Measurements from ENCODE around the gene CXCR6. TPM values are rescaled to one million over a fixed set of nuclear protein-coding genes. Genes with fewer than 3 reads are reported as not detected.

Gene CXCR6
- total RNA-seq, 1 experiment from 2014 or later: not detected

DNA sequence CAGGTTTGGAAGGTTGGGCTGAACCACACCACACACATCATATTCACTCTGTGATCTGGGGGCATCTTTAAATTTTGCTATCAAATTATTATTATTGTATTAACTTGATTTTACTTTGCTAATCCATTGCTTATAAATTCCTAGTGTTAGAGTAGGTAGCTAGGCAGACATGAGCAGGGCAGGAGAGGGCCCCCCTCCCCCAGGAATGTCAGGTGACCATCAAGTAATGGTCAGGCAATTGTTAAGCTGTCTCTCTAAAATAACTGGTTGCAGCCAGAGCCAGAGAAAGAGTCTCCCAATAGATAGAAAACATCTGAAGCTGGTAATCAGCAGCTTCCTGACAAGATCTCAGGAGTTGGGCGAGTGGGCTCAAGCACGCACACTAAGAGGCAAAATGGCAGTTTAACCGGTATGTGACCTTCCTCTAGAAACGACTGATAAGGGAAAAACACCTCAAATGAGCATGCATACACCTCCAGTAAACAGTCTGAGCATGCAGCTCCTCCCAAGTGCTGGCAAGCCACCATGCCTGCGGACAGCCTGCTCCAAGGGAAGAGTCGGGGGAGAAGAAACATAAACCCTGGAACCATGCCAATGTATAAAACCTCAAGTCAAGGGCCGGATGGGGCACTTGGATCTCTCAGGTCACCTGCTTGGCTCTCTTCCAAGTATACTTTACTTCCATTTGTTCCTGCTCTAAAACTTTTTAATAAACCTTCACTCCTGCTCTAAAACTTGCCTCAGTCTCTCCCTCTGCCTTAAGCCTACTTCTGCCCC lies 3.1 kb upstream of the CXCR6 start:
- no peak for DNase-seq

More for the DNA sequence above, 3.1 kb upstream of the CXCR6 start:
- H2BK20ac ChIP-seq (ENCODE audit: low read depth, low read length, poor library complexity, severe bottlenecking): no peak overlapping the region
- H3K79me2 ChIP-seq (ENCODE audit: insufficient read depth, low read length): no peaks in the 10 kb centered on the region
- H4K91ac ChIP-seq (ENCODE audit: insufficient read length, low read depth, low read length): no peak overlapping the region
- no peak overlapping the region for H2AK5ac ChIP-seq (ENCODE audit: insufficient read length, low read length)
- Mint-ChIP-seq H3K27ac (no peak overlapping the region; a peak in 1 of 7 replicates), H3K27me3 (ENCODE audit: low read depth) (no peaks in the 10 kb centered on the region), H3K4me3 (no peak overlapping the region), H3K36me3 (ENCODE audit: insufficient read depth in 1 of 3, low read depth in 3 of 3) (peaks cover 9 to 27% (median 23%) of the 10 kb centered on the region in 3 experiments; a peak in 5 of 7 replicates), H3K4me1 (peaks cover 16 to 20% of the 10 kb centered on the region in 2 experiments), H3K9me3 (no peaks in the 10 kb centered on the region)
- no peaks in the 10 kb centered on the region for H4K20me1 ChIP-seq (ENCODE audit: control insufficient read depth, insufficient read depth, insufficient read length)
- no peaks in the 10 kb centered on the region for H3K23me2 ChIP-seq (ENCODE audit: insufficient read length, low read depth, low read length, poor library complexity, severe bottlenecking)
- H2AFZ ChIP-seq (ENCODE audit: low read length): no peak overlapping the region
- no peak overlapping the region for H3K27ac ChIP-seq (ENCODE audit: insufficient read length, low read depth, low read length)
- no peaks in the 10 kb centered on the region for H3K4me1 ChIP-seq (ENCODE audit: insufficient read depth, low read length)
- H3K27me3 ChIP-seq (ENCODE audit: insufficient read depth, low read length): no peaks in the 10 kb centered on the region
- H4K5ac ChIP-seq (ENCODE audit: insufficient read length, low read depth, low read length): no peak overlapping the region
- no peak overlapping the region for H3K56ac ChIP-seq (ENCODE audit: insufficient read length, low read depth, low read length)
- WGBS (ENCODE audit: extremely low coverage, insufficient read length, low lambda C conversion rate): no CpG with 5 or more reads among the region's 7 CpGs
- H3K23ac ChIP-seq (ENCODE audit: insufficient read length, low read depth, low read length): no peak overlapping the region
- no peak overlapping the region for H2BK120ac ChIP-seq (ENCODE audit: low read depth, low read length, poor library complexity, severe bottlenecking)
- no peak overlapping the region for H3K9ac ChIP-seq (ENCODE audit: extremely low read depth, insufficient read length, low read length)
- no peaks in the 10 kb centered on the region for H3K79me1 ChIP-seq (ENCODE audit: insufficient read depth, low read depth, low read length, poor library complexity, severe bottlenecking)
- H2BK12ac ChIP-seq (ENCODE audit: insufficient read length, low read depth, low read length): no peak overlapping the region
- H3K4ac ChIP-seq (ENCODE audit: low read depth, low read length): no peak overlapping the region
- no peak overlapping the region for H3K14ac ChIP-seq (ENCODE audit: insufficient read depth, low read length)
- no peak overlapping the region for H3K18ac ChIP-seq (ENCODE audit: insufficient read length, low read depth, low read length)
- TF ChIP-seq, protein P1, sequence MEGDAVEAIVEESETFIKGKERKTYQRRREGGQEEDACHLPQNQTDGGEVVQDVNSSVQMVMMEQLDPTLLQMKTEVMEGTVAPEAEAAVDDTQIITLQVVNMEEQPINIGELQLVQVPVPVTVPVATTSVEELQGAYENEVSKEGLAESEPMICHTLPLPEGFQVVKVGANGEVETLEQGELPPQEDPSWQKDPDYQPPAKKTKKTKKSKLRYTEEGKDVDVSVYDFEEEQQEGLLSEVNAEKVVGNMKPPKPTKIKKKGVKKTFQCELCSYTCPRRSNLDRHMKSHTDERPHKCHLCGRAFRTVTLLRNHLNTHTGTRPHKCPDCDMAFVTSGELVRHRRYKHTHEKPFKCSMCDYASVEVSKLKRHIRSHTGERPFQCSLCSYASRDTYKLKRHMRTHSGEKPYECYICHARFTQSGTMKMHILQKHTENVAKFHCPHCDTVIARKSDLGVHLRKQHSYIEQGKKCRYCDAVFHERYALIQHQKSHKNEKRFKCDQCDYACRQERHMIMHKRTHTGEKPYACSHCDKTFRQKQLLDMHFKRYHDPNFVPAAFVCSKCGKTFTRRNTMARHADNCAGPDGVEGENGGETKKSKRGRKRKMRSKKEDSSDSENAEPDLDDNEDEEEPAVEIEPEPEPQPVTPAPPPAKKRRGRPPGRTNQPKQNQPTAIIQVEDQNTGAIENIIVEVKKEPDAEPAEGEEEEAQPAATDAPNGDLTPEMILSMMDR (conservative IDR thresholded peaks at IDR 0.05): no peak
- H3K9me3 ChIP-seq (ENCODE audit: control insufficient read depth, low read depth, low read length): no peaks in the 10 kb centered on the region
- H4K8ac ChIP-seq (replicated peaks; ENCODE audit: insufficient read length, low read depth, low read length): no peak overlapping the region
- no peak overlapping the region for H2BK5ac ChIP-seq (ENCODE audit: insufficient read length, low read length)
- H3K4me2 ChIP-seq (ENCODE audit: insufficient read depth, insufficient read length, low read length): no peak overlapping the region
- H2BK15ac ChIP-seq (ENCODE audit: low read depth, low read length): no peak overlapping the region
- H3T11ph ChIP-seq (ENCODE audit: low read length): no peak overlapping the region

All from H9 (cell line).